Measurements from ENCODE around the gene SOX6.

The SOX6 gene

GRCh38 chr11:15988693-15989231 is 367.6 kb downstream of the SOX6 start:
- FAIRE-seq (no peak), DNase-seq (ENCODE audit: insufficient read length, low spot score) (no peak)
- TF ChIP-seq CTCF (IDR thresholded peaks at IDR 0.05; ENCODE audit: insufficient read depth, missing control alignments) = peak; percentile 7

GRCh38 chr11:15988016-15988550 is 368.3 kb downstream of the SOX6 start:
- DNase-seq (ENCODE audit: insufficient read length, low spot score) = no peak
- no peak for TF ChIP-seq CTCF (IDR thresholded peaks at IDR 0.05; ENCODE audit: insufficient read depth, missing control alignments)
- FAIRE-seq = no peak

- no peak for TF ChIP-seq CTCF (IDR thresholded peaks at IDR 0.05; ENCODE audit: insufficient read depth, missing control alignments)
- DNase-seq (ENCODE audit: insufficient read length, low spot score) (no peak), FAIRE-seq (no peak)
Measured at GRCh38 chr11:15987046-15987445, 369.3 kb downstream of the SOX6 start.

- no peak for FAIRE-seq
- TF ChIP-seq CTCF (IDR thresholded peaks at IDR 0.05; ENCODE audit: insufficient read depth, missing control alignments) = no peak
- DNase-seq (ENCODE audit: insufficient read length, low spot score) = no peak
Measured at GRCh38 chr11:15985860-15986139, 370.5 kb downstream of the SOX6 start.

- no peak for TF ChIP-seq CTCF (IDR thresholded peaks at IDR 0.05; ENCODE audit: insufficient read depth, missing control alignments)
- FAIRE-seq (no peak), DNase-seq (ENCODE audit: insufficient read length, low spot score) (no peak)
Measured at GRCh38 chr11:15985127-15985859, 371.1 kb downstream of the SOX6 start.

GRCh38 chr11:15981292-15981691 is 375.1 kb downstream of the SOX6 start:
- DNase-seq (ENCODE audit: insufficient read length, low spot score) (no peak), FAIRE-seq (no peak)
- TF ChIP-seq CTCF (IDR thresholded peaks at IDR 0.05; ENCODE audit: insufficient read depth, missing control alignments) = no peak

- no peak for DNase-seq (ENCODE audit: insufficient read length, low spot score)
Measured at GRCh38 chr11:15977116-15977515, 379.2 kb downstream of the SOX6 start.

More at GRCh38 chr11:15977116-15977515, 379.2 kb downstream of the SOX6 start:
- FAIRE-seq = no peak
- TF ChIP-seq CTCF (IDR thresholded peaks at IDR 0.05; ENCODE audit: insufficient read depth, missing control alignments) = no peak
